A549 (cell line): ENCODE measurements around the gene CNDP1. TPM values are rescaled to one million over a fixed set of nuclear protein-coding genes. Genes with fewer than 3 reads are reported as not detected.

Experiments
- ATAC-seq, 2 experiments: fragments of 200-7000 bp in 1 of 2; fragments of >200 bp in 1 of 2; cut with Nextera tagmentation in 1 of 2; cut with Tn5 transposase in 1 of 2; 3 replicates each; pipeline versions ENCODE4 v1.8.0 to v1.9.1; 2018 to 2020; ENCODE audit warnings: mild to moderate bottlenecking in 1 of 2, moderate library complexity in 1 of 2
- CTCF ChIA-PET: fragments of 300-600 bp; sonication (Branson Sonifier 250); formaldehyde crosslinking; extraction: SDS; loops from one replicate; lab custom pipeline; 2021; ENCODE audit warnings: antibody characterized with exemption, inconsistent platforms; lab: Yijun Ruan, JAX
- POLR2A ChIA-PET: fragments of 350-600 bp; formaldehyde crosslinking; extraction: SDS; loops from one replicate; lab custom pipeline; 2021; ENCODE audit warnings: antibody characterized with exemption, inconsistent platforms; lab: Yijun Ruan, JAX
- DNase-seq, 2 experiments: peaks; one replicate each; pipeline versions ENCODE4 v3.0.0 to v3.0.0-alpha.2; 2011 to 2016; ENCODE audit warnings: low read depth in 1 of 2, low spot score in 1 of 2
- FAIRE-seq: peaks from 2 replicates; lab custom pipeline; 2011; peaks lifted over from hg19 to GRCh38; lab: Jason Lieb, UNC
- H3K27ac ChIP-seq, 2 experiments: fragments of >200 bp; sonication (Bioruptor Twin); formaldehyde crosslinking; 3 replicates each; pipeline ENCODE4 v1.5.1; 2016 to 2017
- H3K4me1 ChIP-seq: fragments of >200 bp; sonication (Bioruptor Twin); formaldehyde crosslinking; 3 replicates; pipeline ENCODE4 v1.6.1; 2016
- H3K4me2 ChIP-seq: fragments of >200 bp; sonication (Bioruptor Twin); formaldehyde crosslinking; 3 replicates; pipeline ENCODE4 v1.6.1; 2016
- H3K4me3 ChIP-seq: fragments of >200 bp; sonication (Bioruptor Twin); formaldehyde crosslinking; 3 replicates; pipeline ENCODE4 v1.5.1; 2016
- H3K9me3 ChIP-seq: fragments of >200 bp; sonication (Bioruptor Twin); formaldehyde crosslinking; 3 replicates; pipeline ENCODE4 v1.6.1; 2016
- BHLHE40 ChIP-seq: IDR thresholded peaks from 2 replicates; pipeline ENCODE4 v1.6.1; 2012; ENCODE audit warnings: low read depth, low read length, inconsistent platforms
- CBX2 ChIP-seq: fragments of 200-600 bp; sonication (generic); IDR thresholded peaks from 2 replicates; pipeline ENCODE4 v1.6.1; 2016; ENCODE audit warnings: low read depth, mild to moderate bottlenecking, borderline replicate concordance
- CBX8 ChIP-seq: fragments of 200-600 bp; sonication (generic); IDR thresholded peaks from 2 replicates; pipeline ENCODE4 v1.6.1; 2016
- CEBPB ChIP-seq, 2 experiments: fragments of >200 bp in 1 of 2; sonication (Bioruptor Twin) in 1 of 2; formaldehyde crosslinking in 1 of 2; IDR thresholded peaks; 2 replicates each; pipeline ENCODE4 v1.6.1; 2012 to 2016
- HDAC2 ChIP-seq: fragments of 200-600 bp; sonication (generic); IDR thresholded peaks from 2 replicates; pipeline ENCODE4 v1.6.1; 2016
- HEYL ChIP-seq: fragments of 250-450 bp; sonication (Bioruptor Pico); IDR thresholded peaks from 2 replicates; pipeline ENCODE4 v1.8.0; 2021; ENCODE audit warnings: mild to moderate bottlenecking, moderate library complexity
- HOXB5 ChIP-seq: fragments of 250-450 bp; sonication (Bioruptor Pico); IDR thresholded peaks from 2 replicates; pipeline ENCODE4 v1.5.0; 2020; ENCODE audit warnings: mild to moderate bottlenecking, moderate library complexity
- MYC ChIP-seq: IDR thresholded peaks from 2 replicates; pipeline ENCODE4 v1.6.1; 2012; ENCODE audit warnings: mild to moderate bottlenecking, inconsistent platforms, low read length, improper control_type of control experiment, borderline replicate concordance
- NFE2L2 ChIP-seq: fragments of 150-350 bp; conservative IDR thresholded peaks from 2 replicates; pipeline ENCODE4 v1.6.1; 2014; ENCODE audit warnings: low read length
- NR3C1 ChIP-seq: fragments of >200 bp; sonication (Bioruptor Twin); formaldehyde crosslinking; IDR thresholded peaks from 3 replicates; pipeline ENCODE4 v1.6.1; 2017
- POLR2A ChIP-seq: IDR thresholded peaks from 2 replicates; pipeline ENCODE4 v1.6.1; 2012; ENCODE audit warnings: mild to moderate bottlenecking, low read length
- RAD21 ChIP-seq, 2 experiments: fragments of >200 bp in 1 of 2; sonication (Bioruptor Twin) in 1 of 2; formaldehyde crosslinking in 1 of 2; IDR thresholded peaks in 1 of 2; conservative IDR thresholded peaks in 1 of 2; 2 replicates in 1 of 2; 3 replicates in 1 of 2; pipeline ENCODE4 v1.6.1; 2012 to 2018; ENCODE audit warnings: inconsistent platforms in 1 of 2
- RCOR1 ChIP-seq: fragments of 150-350 bp; IDR thresholded peaks from 2 replicates; pipeline ENCODE4 v1.6.1; 2014; ENCODE audit warnings: antibody characterized with exemption, low read length, low read depth
- SREBF2 ChIP-seq: fragments of 450-650 bp; IDR thresholded peaks from 2 replicates; pipeline ENCODE4 v1.6.1; 2014; ENCODE audit warnings: mild to moderate bottlenecking, moderate library complexity
- ZC3H11A ChIP-seq: fragments of 450-650 bp; IDR thresholded peaks from 2 replicates; pipeline ENCODE4 v1.6.1; 2014; ENCODE audit warnings: antibody characterized with exemption, mild to moderate bottlenecking
- ZFP36 ChIP-seq: fragments of 450-650 bp; IDR thresholded peaks from 2 replicates; pipeline ENCODE4 v1.6.1; 2014; ENCODE audit warnings: borderline replicate concordance; ENCODE audit not compliant: partially characterized antibody
- ZSCAN20 ChIP-seq: fragments of 250-450 bp; sonication (Bioruptor Pico); IDR thresholded peaks from 2 replicates; pipeline ENCODE4 v1.8.0; 2022; ENCODE audit warnings: mild to moderate bottlenecking, moderate library complexity
- WGBS: methylation state at CpG from one replicate; pipeline ENCODE4 v1.1.6; 2017; ENCODE audit errors: missing lambda C conversion rate; 5-methylcytosine and 5-hydroxymethylcytosine counted together
- polyA plus RNA-seq, 4 experiments: library from polyadenylated mRNA; depleted of rRNA in 3 of 4; stranded (reverse); fragments of >200 nt; fragmentation: RNase III in 1 of 4; extraction: RNeasy Plus Mini Kit Qiagen cat#74134 plus additional on column Dnase treatment in 1 of 4; gene quantifications; 2 replicates in 3 of 4; 3 replicates in 1 of 4; pipeline ENCODE4 v1.2.3, GENCODE V29; 2011 to 2017
- TF ChIP-seq, protein P1 (sequence below): fragments of >200 bp; sonication (Bioruptor Twin); formaldehyde crosslinking; IDR thresholded peaks from 3 replicates; pipeline ENCODE4 v1.5.1; 2016
- TF ChIP-seq, protein P2 (sequence below): fragments of 450-650 bp; IDR thresholded peaks from 2 replicates; pipeline ENCODE4 v1.6.1; 2014; ENCODE audit warnings: antibody characterized with exemption
- TF ChIP-seq, protein P3 (sequence below): IDR thresholded peaks from 2 replicates; pipeline ENCODE4 v1.6.1; 2012
- TF ChIP-seq, protein P4 (sequence below): fragments of 200-600 bp; sonication (generic); IDR thresholded peaks from 2 replicates; pipeline ENCODE4 v1.6.1; 2016; ENCODE audit warnings: antibody characterized with exemption, mild to moderate bottlenecking, moderate library complexity

Gene CNDP1
- polyA plus RNA-seq, 2 of the 4 experiments (the other 2 are of a cell fraction) = 0.16 TPM; not detected in 1

DNA sequence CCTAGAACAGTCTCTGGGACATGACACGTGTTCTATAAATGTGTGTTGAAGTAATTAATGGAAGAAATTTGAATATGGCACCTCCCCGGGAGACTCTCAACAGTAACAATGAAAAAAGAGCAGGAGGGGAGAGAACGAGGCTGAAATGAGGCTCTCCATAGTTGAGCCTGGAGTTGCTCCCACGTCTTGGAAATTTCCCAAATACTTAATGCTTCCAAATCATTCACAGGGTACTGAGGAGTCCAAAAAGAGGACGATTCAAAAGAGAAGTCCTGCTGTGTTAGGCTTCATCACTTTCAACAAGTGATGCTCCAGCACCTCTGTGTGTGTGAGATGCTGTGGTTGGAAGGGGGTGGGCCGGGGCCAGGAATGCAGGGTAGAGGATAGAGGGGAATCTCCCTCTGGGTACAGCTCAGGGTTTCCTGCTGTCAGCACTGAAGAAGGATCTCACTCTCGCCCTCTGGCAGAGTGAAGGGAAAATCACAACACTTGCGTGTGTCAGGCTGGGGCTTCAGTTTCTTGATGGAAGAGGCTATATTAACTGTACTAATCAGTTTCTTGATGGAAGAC lies 45.3 kb downstream of the CNDP1 start:
- H3K9me3 ChIP-seq = no peaks in the 10 kb centered on the region
- H3K4me2 ChIP-seq = no peak overlapping the region
- 0 out of 6 replicates have a peak, but pooled peaks of 1 of the 2 experiments have one; percentile 43 for ATAC-seq
- no peak overlapping the region for H3K4me3 ChIP-seq
- no peak overlapping the region for H3K27ac ChIP-seq
- TF ChIP-seq, protein P1, sequence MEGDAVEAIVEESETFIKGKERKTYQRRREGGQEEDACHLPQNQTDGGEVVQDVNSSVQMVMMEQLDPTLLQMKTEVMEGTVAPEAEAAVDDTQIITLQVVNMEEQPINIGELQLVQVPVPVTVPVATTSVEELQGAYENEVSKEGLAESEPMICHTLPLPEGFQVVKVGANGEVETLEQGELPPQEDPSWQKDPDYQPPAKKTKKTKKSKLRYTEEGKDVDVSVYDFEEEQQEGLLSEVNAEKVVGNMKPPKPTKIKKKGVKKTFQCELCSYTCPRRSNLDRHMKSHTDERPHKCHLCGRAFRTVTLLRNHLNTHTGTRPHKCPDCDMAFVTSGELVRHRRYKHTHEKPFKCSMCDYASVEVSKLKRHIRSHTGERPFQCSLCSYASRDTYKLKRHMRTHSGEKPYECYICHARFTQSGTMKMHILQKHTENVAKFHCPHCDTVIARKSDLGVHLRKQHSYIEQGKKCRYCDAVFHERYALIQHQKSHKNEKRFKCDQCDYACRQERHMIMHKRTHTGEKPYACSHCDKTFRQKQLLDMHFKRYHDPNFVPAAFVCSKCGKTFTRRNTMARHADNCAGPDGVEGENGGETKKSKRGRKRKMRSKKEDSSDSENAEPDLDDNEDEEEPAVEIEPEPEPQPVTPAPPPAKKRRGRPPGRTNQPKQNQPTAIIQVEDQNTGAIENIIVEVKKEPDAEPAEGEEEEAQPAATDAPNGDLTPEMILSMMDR = no peak
- TF ChIP-seq, all 56 proteins: peak for 0
- 5% methylated on average over 8 of the region's 8 CpGs for WGBS
- ChIA-PET POLR2A (interaction anchor here (0.6 kb wide), 1 partner anchor 11 kb away, joined by 4 read pairs; no protein-coding TSS in a partner anchor), CTCF (interaction anchor here (1.6 kb wide), 1 partner anchor 28 kb away, joined by 5 read pairs; no protein-coding TSS in a partner anchor)
- FAIRE-seq (no peak), DNase-seq (no peak)
- H3K4me1 ChIP-seq = no peaks in the 10 kb centered on the region

DNA sequence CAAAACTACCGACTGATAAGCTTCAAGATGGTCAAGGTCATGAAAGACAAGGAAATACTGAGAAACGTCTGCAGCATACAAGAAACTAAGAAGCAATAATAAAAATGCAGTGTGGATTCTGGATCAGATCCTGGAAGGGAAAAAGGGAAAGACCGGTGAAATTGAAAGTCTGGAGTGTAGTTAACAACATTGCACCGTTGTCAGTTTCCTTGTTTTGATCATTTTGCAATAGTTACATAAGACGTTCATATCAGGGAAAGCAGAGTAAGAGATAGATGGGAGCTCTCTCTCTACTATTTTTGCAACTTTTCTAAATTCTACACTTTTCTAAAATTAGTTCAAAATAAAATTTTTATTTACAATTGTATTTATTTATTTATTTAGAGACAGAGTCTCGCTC lies 48.3 kb downstream of the CNDP1 start:
- TF ChIP-seq HEYL (no peak), POLR2A (no peak), NR3C1 (no peak), ZFP36 (no peak), RAD21 (conservative IDR thresholded peaks at IDR 0.05 in 1 of 2, IDR thresholded peaks at IDR 0.05 in 1 of 2) (no peak), MYC (no peak), ZSCAN20 (CRISPR knock-in tag) (no peak), CEBPB (IDR thresholded peaks at IDR 0.05) (no peak), HOXB5 (CRISPR knock-in tag) (no peak)
- TF ChIP-seq, protein P2, sequence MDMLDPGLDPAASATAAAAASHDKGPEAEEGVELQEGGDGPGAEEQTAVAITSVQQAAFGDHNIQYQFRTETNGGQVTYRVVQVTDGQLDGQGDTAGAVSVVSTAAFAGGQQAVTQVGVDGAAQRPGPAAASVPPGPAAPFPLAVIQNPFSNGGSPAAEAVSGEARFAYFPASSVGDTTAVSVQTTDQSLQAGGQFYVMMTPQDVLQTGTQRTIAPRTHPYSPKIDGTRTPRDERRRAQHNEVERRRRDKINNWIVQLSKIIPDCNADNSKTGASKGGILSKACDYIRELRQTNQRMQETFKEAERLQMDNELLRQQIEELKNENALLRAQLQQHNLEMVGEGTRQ = no peak
- TF ChIP-seq, protein P1 = no peak
- TF ChIP-seq, protein P3, sequence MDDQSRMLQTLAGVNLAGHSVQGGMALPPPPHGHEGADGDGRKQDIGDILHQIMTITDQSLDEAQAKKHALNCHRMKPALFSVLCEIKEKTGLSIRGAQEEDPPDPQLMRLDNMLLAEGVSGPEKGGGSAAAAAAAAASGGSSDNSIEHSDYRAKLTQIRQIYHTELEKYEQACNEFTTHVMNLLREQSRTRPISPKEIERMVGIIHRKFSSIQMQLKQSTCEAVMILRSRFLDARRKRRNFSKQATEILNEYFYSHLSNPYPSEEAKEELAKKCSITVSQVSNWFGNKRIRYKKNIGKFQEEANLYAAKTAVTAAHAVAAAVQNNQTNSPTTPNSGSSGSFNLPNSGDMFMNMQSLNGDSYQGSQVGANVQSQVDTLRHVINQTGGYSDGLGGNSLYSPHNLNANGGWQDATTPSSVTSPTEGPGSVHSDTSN = no peak
- TF ChIP-seq, all 56 proteins: peak for 0
- WGBS = 37% methylated on average over 6 of the region's 6 CpGs
- DNase-seq = no peak
- Histone ChIP-seq H3K4me2 (no peak overlapping the region), H3K9me3 (no peaks in the 10 kb centered on the region), H3K27ac (no peak overlapping the region), H3K4me3 (no peak overlapping the region), H3K4me1 (no peaks in the 10 kb centered on the region)
- no peak for ATAC-seq
- POLR2A ChIA-PET = no interaction called here
- no peak for FAIRE-seq
- CTCF ChIA-PET = interaction anchor here (1.2 kb wide), 1 partner anchor 9 kb away, joined by 4 read pairs; no protein-coding TSS in a partner anchor

DNA sequence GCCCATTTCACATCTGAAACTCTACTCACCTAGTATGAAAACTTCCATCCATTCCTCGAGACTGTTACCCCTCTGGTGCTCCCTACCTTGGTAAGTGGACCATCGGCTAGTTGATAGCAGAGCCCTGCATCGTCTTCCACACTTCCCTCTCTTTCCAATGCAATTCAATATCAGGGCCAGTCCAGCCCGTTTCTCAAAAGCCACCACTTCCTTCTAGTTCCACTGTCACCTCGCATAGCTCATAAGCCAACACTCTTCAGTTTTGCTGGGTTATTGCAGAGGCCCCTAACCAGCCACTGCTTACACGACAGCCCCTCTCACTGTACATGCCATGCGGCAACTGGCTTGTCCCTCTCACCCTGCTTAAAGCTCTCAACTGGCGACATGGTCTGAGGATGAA lies 53.1 kb downstream of the CNDP1 start:
- WGBS = 30% methylated on average over 8 of the region's 8 CpGs
- no peak overlapping the region for H3K4me2 ChIP-seq
- H3K9me3 ChIP-seq = no peaks in the 10 kb centered on the region
- no peak for TF ChIP-seq SREBF2
- no peak for TF ChIP-seq RCOR1
- no peak for TF ChIP-seq BHLHE40
- no peak for TF ChIP-seq NFE2L2
- no peak for TF ChIP-seq HDAC2
- no peak for TF ChIP-seq ZC3H11A
- TF ChIP-seq, protein P4, sequence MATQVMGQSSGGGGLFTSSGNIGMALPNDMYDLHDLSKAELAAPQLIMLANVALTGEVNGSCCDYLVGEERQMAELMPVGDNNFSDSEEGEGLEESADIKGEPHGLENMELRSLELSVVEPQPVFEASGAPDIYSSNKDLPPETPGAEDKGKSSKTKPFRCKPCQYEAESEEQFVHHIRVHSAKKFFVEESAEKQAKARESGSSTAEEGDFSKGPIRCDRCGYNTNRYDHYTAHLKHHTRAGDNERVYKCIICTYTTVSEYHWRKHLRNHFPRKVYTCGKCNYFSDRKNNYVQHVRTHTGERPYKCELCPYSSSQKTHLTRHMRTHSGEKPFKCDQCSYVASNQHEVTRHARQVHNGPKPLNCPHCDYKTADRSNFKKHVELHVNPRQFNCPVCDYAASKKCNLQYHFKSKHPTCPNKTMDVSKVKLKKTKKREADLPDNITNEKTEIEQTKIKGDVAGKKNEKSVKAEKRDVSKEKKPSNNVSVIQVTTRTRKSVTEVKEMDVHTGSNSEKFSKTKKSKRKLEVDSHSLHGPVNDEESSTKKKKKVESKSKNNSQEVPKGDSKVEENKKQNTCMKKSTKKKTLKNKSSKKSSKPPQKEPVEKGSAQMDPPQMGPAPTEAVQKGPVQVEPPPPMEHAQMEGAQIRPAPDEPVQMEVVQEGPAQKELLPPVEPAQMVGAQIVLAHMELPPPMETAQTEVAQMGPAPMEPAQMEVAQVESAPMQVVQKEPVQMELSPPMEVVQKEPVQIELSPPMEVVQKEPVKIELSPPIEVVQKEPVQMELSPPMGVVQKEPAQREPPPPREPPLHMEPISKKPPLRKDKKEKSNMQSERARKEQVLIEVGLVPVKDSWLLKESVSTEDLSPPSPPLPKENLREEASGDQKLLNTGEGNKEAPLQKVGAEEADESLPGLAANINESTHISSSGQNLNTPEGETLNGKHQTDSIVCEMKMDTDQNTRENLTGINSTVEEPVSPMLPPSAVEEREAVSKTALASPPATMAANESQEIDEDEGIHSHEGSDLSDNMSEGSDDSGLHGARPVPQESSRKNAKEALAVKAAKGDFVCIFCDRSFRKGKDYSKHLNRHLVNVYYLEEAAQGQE = no peak
- no peak for TF ChIP-seq ZFP36
- TF ChIP-seq CBX8 = no peak
- no peak for TF ChIP-seq CBX2
- no peak overlapping the region for H3K4me3 ChIP-seq
- POLR2A ChIA-PET = no interaction called here
- DNase-seq = no peak
- CTCF ChIA-PET = no interaction called here
- H3K27ac ChIP-seq = no peak overlapping the region
- no peak for FAIRE-seq
- ATAC-seq = no peak
- no peaks in the 10 kb centered on the region for H3K4me1 ChIP-seq
